SK-N-MC (cell line): ENCODE results near the gene C1QTNF5.

ENCODE experiments used
- DNase-seq: peaks from one replicate; pipeline ENCODE4 v3.0.0-alpha.2; 2011; ENCODE audit warnings: low read depth, low spot score
- H3K27ac ChIP-seq: fragments of 200-600 bp; sonication (generic); 2 replicates; pipeline ENCODE4 v1.5.1; 2016; ENCODE audit warnings: mixed run types
- H3K36me3 ChIP-seq: fragments of 200-600 bp; sonication (generic); 2 replicates; pipeline ENCODE4 v1.6.1; 2017; ENCODE audit warnings: antibody characterized with exemption, low read length, mixed read lengths; ENCODE audit not compliant: insufficient read depth
- H3K4me3 ChIP-seq: fragments of 200-600 bp; sonication (generic); 2 replicates; pipeline ENCODE4 v1.5.1; 2016
- H3K9ac ChIP-seq: fragments of 200-600 bp; sonication (generic); 2 replicates; pipeline ENCODE4 v1.8.0; 2017; ENCODE audit warnings: mixed run types, mixed read lengths; ENCODE audit not compliant: insufficient read length
- H3K9me3 ChIP-seq: fragments of 200-600 bp; sonication (generic); 2 replicates; pipeline ENCODE4 v1.6.1; 2017; ENCODE audit warnings: low read depth, mild to moderate bottlenecking, antibody characterized with exemption, low read length, moderate library complexity, mixed read lengths
- EZH2 ChIP-seq: fragments of 200-600 bp; sonication (generic); IDR thresholded peaks from one replicate; pipeline ENCODE4 v1.6.1; 2017; ENCODE audit warnings: antibody characterized with exemption
- FOXP2 ChIP-seq: optimal IDR thresholded peaks from 2 replicates; pipeline ENCODE3; 2011; ENCODE audit warnings: mild to moderate bottlenecking, moderate library complexity; ENCODE audit not compliant: insufficient read depth; ENCODE audit errors: extremely low read length, control extremely low read depth
- POLR2AphosphoS5 ChIP-seq: IDR thresholded peaks from 2 replicates; pipeline ENCODE4 v1.6.1; 2012; ENCODE audit warnings: mild to moderate bottlenecking, low read depth, low read length, borderline replicate concordance

C1QTNF5 gene

GRCh38 chr11:119336744-119337469 is 3.8 kb downstream of the C1QTNF5 start:
- no peak for DNase-seq
- Histone ChIP-seq H3K9ac (no peak overlapping the region), H3K36me3 (no peaks in the 10 kb centered on the region; the same call in 1 of the 2 replicates), H3K4me3 (peak overlapping the region; percentile 69), H3K27ac (peak overlapping the region; percentile 73), H3K9me3 (no peaks in the 10 kb centered on the region)
- TF ChIP-seq POLR2AphosphoS5 (no peak), EZH2 (no peak), FOXP2 (no peak)

- TF ChIP-seq EZH2 = no peak
- no peak for TF ChIP-seq POLR2AphosphoS5
- no peak for TF ChIP-seq FOXP2
- peak overlapping the region; percentile 94 for H3K4me3 ChIP-seq
- no peak for DNase-seq
- no peaks in the 10 kb centered on the region for H3K9me3 ChIP-seq
- H3K27ac ChIP-seq = no peak overlapping the region
- no peak overlapping the region for H3K9ac ChIP-seq
- no peaks in the 10 kb centered on the region; the same call in 1 of the 2 replicates for H3K36me3 ChIP-seq
Measured at GRCh38 chr11:119335655-119336543, 4.8 kb downstream of the C1QTNF5 start.

GRCh38 chr11:119335091-119335654 is 5.5 kb downstream of the C1QTNF5 start:
- no peak for DNase-seq
- Histone ChIP-seq H3K4me3 (peak overlapping the region; percentile 94), H3K9ac (peak overlapping the region; percentile 94), H3K27ac (peak overlapping the region; percentile 67; the same call in 1 of the 2 replicates), H3K36me3 (no peaks in the 10 kb centered on the region; the same call in 1 of the 2 replicates), H3K9me3 (no peaks in the 10 kb centered on the region)
- TF ChIP-seq FOXP2 = no peak
- no peak for TF ChIP-seq POLR2AphosphoS5
- no peak for TF ChIP-seq EZH2

GRCh38 chr11:119334174-119334930 is 6.3 kb downstream of the C1QTNF5 start, which contains the start of gene RNF26:
TSS of gene RNF26 (plus strand) at chr11:119334527. CDS start at chr11:119335123, 596 bp downstream.
- H3K9ac ChIP-seq = peak within 1 kb of the TSS; percentile 94
- H3K9me3 ChIP-seq = no peaks in the 10 kb centered on the region
- TF ChIP-seq EZH2 (no peak), POLR2AphosphoS5 (peak; percentile 84; the same call in 1 of the 2 replicates)
- H3K4me3 ChIP-seq = peak within 1 kb of the TSS; percentile 94
- no peaks in the 10 kb centered on the region; the same call in 1 of the 2 replicates for H3K36me3 ChIP-seq
- DNase-seq = peak; percentile 96
- peak within 1 kb of the TSS; percentile 90 for H3K27ac ChIP-seq

- no peak overlapping the region for H3K4me3 ChIP-seq
- H3K36me3 ChIP-seq = no peaks in the 10 kb centered on the region; the same call in 1 of the 2 replicates
- no peak overlapping the region for H3K27ac ChIP-seq
- no peak for TF ChIP-seq FOXP2
- H3K9me3 ChIP-seq = no peaks in the 10 kb centered on the region
- DNase-seq = no peak
- H3K9ac ChIP-seq = peak overlapping the region; percentile 32
Measured at GRCh38 chr11:119332111-119332765, 8.4 kb downstream of the C1QTNF5 start.

- no peak overlapping the region for H3K9ac ChIP-seq
- no peak for TF ChIP-seq POLR2AphosphoS5
- TF ChIP-seq EZH2 = no peak
- no peak overlapping the region for H3K27ac ChIP-seq
- no peak for DNase-seq
- no peaks in the 10 kb centered on the region for H3K36me3 ChIP-seq
- H3K4me3 ChIP-seq = no peak overlapping the region
- no peaks in the 10 kb centered on the region for H3K9me3 ChIP-seq
Measured at GRCh38 chr11:119330237-119330636, 10.4 kb downstream of the C1QTNF5 start.

- Histone ChIP-seq H3K36me3 (no peaks in the 10 kb centered on the region), H3K4me3 (no peak overlapping the region)
- DNase-seq = no peak
Measured at GRCh38 chr11:119329320-119329719, 11.4 kb downstream of the C1QTNF5 start.

More at GRCh38 chr11:119329320-119329719, 11.4 kb downstream of the C1QTNF5 start:
- H3K9me3 ChIP-seq = no peaks in the 10 kb centered on the region
- no peak overlapping the region for H3K9ac ChIP-seq
- no peak for TF ChIP-seq FOXP2
- no peak for TF ChIP-seq POLR2AphosphoS5
- TF ChIP-seq EZH2 = no peak
- no peak overlapping the region for H3K27ac ChIP-seq
